HG03342 (cell line): ENCODE results near the gene SLC6A3.
"Not testable (repeated sequence)": the region's sequence is repeated elsewhere in the genome, so short reads cannot be mapped to it uniquely, and the experiment has no call there.

Experiments used
- ATAC-seq: cut with Tn5 transposase; IDR thresholded peaks from one replicate; pipeline ENCODE4 v1.9.1; 2021; ENCODE audit warnings: mild to moderate bottlenecking, moderate library complexity; ENCODE audit not compliant: unreplicated experiment

SLC6A3 gene

DNA sequence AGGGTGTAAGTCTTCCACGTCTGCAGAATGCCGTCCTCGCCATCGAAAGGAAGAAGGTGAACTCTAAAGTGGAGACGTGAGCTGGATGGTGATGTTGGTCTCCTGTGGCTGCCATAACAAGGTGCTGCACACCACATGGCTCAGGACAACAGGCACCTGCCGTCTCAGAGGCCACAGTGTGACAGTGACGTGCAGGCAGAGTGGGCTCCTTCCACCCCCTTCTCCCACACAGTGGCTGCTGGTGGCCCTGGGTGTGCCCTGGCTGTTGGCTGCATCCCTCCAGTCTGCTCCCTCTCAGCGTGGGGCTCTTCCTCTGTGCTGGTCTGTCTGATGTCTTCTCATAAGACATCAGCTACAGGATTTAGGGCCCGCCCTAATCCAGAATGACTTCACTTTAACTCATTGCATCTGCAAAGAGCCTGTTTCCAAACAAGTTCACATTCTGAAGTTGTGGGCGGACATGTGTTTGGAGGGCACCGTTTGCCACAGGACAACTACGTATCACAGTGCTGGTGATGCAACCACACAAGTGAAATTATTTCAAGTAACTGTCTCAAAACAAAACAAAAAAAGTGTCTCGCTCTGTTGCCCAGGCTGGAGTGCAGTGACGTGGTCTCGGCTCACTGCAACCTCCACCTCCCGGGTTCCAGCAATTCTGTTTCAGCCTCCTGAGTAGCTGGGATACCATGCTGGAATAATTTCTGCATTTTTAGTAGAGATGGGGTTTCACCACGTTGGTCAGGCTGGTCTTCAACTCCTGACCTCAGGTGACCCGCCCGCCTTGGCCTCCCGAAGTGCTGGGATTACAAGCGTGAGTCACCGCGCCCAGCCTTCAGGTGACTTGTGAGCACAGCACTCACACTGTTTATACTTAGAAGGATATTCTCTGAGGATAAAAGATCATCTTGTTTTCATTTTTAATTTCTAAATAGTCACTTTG, 69.1 kb downstream of the SLC6A3 start:
- no peak for ATAC-seq

DNA sequence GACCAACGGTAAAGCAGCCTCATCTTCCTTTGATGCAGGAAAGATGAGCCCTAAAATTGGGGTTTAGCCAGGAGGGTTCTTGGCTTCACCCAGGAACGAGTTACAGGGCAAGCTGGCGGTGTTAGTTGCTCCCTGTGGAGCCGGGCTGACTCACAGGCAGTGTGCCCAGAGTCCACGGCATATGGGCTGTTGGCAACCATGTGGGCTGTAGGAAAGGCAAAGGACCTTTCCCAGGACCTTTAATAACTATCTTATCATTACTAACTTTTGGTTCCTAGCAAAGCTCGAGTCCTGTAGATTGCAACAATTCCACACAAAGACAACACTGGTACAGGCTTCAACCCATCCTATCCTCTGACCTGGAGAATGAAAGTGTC, 70.6 kb downstream of the SLC6A3 start:
- ATAC-seq = no peak

DNA sequence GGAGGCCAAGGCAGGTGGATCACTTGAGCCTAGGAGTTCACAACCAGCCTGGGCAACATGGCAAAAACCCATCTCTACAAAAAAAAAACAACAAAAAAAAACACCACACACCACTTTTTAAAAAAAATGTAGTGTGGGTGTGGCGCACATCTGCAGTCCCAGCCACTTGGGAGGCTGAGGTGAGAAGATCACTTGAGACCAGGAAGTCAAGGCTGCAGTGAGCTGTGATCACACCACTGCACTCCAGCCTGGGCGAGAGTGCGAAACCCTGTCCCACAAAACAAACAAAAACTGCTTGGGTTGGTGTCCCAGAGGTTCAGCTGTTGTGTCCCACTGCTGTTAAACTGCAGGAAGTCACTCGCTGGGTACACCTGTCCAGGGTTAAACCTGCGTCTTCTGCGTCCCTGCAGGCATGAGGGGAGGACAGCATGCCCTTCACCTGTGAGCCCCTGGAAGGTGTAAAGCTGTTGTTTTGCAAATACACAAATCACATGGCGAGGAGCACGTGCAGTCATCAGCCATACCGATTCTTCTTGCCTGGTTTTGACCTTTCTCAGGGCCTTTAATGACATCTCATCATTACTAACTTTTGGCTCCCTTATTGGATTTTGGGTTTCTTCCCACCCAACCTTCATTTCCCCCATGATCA, 71.1 kb downstream of the SLC6A3 start:
- no peak for ATAC-seq

DNA sequence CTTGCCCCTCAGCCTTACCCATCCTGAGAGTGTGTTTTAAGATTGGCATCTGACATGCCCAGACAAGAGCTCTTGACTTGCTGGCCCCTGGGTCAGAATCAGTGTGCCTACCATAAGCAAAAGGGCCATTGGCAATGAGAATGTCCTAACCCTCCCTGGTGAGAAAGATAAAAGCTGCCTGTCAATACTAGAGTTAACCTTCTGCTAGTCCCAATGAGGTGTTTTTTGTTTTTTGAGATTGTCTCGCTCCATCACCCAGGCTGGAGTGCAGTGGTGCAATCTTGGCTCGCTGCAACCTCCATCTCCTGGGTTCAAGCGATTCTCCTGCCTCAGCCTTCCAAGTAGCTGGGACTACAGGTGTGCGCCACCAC, 73.3 kb downstream of the SLC6A3 start:
- ATAC-seq = not testable (repeated sequence)

DNA sequence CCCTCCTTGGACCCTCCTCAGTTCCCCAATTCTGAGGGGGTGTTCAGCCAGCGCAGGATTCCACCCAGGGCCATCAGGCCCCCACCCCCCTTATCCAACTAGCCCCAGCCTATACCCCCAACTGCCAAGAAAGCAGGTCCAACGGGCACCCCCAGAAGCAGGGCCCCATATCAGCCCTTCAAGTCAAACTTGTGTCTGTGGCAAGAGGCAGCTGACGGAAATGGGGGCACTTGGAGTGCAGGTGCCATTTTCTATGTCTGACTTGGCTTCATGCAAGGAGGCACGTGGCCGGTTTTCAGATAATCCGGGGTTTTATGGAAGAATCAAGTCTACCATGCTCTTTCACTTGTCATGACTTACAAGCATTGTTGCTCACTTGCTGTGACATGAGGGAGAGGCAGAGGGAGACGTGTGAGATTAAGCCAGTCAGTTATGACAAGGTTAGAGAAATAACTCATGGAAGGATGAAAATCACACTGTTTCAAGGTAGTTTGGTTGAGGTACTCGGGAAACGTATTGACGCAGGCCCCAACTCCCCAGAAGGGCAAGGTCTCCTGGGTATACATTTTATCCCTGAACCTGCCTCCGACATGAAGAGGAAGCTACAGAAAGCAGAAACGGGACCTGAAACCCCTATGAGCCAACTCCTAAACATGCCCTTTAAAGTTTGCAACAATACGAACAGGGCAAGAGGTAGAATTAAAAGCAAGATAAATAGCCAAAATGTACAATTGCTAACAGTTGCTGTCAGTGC, 73.8 kb downstream of the SLC6A3 start:
- no peak for ATAC-seq

DNA sequence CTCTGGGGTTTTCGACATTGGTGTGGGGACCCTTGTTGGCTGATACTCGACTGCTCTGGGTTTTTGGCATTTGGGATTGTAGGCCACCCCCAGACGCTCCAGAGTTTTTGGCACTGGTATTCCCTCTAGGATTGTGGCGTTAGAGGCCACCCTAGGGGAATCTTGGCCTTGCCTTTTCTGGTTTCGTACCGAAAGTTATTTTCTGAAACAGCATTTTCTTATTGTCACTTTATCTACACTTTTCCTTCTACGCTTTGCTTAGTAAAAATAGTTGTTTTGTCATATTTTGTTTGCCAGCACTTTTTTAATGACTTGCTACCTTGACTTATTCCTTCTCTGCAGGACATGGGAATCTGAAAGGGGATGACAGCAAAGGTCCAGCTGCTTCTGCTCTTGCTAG, 75.2 kb downstream of the SLC6A3 start:
- no peak for ATAC-seq

DNA sequence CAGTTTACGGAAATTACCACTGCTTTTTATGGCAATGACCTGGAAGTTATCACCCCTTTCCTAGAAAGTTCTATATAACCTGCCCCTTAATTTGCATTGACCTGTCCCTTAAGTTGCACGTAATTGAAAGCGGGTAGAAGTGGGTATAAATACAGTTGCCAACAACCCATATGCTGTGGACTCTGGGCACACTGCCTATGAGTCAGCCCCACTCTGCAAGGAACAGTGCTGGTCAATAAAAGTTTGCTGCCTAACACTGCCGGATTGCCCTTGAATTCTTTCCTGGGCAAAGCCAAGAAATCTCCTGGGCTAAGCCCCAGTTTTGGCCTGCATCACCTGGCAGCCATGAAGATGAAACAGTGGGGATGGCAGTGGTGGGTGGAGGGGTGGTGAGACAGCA, 76.5 kb downstream of the SLC6A3 start:
- ATAC-seq = no peak

DNA sequence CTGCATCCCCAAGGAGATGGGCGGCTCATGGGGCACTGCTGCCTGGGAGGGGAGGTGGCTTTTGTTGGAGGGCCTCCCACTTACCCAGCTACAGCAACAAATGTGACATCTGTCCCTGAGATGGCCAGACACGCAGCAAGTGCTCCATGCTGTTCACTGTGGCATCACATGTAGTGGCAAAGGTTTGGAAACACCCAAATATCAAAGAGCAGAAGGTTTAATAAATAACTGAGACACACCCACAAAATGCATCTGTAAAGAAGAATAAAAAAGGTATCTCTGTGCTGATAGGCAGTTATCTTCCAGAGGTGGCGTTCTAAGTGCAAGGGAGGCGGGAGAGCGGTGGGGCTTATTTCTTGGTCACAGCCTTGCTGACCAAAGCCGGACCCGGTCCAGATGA, 77.0 kb downstream of the SLC6A3 start:
- ATAC-seq = no peak

DNA sequence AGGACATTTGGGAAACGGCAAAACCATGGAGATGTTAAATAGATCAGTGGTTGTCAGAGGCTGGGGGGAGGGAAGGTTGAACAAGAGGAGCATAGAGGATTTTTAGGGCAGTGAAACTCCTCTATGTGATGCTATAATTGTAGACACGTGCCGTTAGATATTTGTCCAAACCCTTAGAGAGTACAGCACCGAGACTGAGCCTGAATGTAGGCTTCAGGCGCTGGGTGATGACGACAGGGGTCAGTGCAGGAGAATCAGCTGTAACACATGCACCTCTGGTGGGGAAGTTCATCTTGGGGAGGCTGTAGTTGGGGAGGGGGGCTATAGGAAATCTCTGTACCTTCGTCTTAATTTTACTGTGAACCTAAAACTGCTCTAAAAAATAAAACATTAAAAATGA, 78.1 kb downstream of the SLC6A3 start:
- ATAC-seq = no peak

DNA sequence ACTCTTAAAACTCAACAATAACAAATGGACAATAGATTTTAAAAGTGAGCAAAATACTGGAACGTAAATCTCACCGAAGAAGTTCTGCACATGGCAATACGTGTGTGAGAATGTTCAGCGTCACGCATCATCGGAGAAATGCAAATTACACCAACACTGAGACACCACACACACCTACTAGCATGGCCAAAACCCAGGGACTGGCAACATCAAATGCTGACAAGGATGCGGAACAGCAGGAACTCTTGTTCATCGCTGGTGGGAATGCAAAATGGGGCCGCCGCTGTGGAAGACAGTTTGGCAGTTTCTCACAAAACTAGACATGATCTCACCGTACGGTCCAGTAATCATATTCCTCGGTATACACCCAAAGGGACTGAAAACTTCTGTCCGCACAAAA, 78.7 kb downstream of the SLC6A3 start:
- ATAC-seq = peak; percentile 48

DNA sequence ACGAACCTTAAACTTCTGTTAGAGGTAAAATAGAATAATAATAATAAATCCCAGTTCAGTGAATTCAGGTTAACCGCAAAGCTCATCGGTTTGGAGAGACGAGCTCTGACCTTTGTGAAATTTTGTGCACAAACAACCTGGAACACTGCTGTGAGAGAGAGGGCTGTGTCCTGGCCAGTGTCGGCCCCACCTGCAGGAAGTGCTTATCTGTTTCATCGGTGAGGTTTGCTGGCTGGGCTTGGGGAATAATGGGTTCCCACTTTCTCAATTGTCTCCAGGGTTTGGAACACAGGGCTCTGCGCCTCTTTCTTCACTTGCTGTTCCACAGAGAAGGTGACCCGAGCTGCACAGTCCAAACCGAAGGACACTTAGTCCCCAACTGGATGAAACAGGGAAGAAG, 81.0 kb downstream of the SLC6A3 start:
- ATAC-seq = no peak

DNA sequence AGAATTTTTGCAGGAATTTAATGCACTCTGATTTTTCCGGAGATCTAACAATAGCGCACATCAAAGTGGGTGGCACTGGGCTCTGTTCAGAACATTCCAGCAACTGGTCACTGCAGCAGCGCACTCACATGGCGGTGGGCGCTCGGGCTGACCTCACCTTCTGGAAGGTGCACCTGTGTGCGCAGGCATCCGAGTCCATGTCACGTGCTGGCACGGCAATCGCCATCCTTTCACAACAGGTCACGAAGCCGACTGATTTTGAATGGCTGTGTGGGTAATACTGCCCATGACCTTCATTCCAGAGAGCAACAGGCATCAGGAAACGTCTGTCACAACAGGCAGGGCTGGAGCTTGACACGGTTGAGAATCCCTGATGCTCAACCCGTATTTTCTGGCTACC, 81.7 kb downstream of the SLC6A3 start:
- no peak for ATAC-seq

DNA sequence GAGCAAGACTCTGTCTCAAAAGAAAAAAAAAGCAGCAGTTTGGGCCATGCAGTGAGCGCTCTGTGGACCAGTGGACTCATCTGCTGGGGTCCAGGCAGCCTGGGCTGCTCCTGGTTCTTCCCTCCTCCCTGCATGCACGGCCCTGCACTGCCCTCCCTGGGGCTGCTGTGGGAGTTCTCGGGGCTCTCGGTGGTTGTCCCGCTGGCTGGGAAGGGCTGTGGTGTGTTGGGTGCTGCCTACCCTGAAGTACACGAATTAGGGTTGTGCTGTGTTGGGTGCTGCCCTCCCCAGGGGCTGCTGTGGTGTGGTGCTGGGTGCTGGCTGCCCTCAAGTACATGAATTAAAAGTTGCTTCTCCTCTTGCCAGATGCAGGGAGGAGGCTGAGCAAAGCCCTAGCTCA, 82.1 kb downstream of the SLC6A3 start:
- ATAC-seq = no peak

DNA sequence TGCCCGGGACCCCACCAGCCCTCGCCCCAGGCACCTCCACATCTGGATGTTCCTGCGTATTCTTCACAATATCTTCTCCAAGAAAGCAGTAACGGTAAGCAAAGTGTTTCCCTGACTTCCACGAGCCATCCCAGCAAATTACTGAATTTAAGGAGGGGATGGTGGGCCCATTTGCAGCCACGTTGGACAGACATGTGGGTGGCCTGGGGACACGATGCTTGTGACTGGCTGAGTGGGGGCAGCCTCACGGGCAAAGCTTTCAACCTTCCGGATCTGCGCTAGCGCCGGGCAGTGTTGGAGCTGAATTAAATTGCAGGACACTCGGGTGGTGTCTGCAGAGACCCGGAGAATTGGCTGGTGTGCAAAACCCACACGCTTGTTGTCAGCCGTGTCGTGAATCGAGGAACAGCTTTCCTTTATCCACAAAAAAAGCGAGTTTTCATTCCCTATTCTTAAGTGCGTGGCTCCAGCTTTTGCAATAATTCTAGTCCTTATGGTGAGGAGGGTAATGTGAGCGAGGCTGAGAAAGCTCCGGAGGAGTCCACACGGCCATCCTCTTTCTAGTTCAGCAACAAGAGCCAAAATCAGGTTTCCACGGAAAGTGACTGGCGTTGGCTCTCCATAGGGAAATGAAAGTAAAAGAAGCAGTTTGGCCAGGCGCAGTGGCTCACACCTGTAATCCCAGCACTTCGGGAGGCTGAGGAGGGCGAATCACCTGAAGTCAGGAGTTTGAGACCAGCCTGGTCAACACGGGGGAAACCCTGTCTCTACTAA, 82.8 kb downstream of the SLC6A3 start:
- ATAC-seq = no peak

DNA sequence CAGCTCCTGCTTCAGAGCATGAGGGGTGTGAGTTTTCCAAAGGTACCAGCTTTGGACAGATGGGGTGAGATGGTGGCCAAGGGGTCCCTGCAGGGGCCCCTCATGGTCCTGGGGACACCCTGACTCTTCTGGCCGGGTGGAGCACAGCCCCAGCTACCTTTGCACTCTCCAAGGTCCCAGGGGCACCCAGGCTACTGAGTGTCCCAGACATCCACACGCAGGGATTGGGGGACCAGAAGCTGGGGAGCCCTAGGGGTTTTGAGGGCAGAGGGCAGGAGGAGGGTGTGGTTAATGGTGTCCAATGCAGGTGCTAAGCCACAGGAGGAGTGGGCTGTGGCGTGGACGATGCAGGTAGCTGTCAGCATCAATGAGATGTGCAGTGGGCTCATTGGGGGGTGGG, 84.4 kb downstream of the SLC6A3 start:
- ATAC-seq = no peak

DNA sequence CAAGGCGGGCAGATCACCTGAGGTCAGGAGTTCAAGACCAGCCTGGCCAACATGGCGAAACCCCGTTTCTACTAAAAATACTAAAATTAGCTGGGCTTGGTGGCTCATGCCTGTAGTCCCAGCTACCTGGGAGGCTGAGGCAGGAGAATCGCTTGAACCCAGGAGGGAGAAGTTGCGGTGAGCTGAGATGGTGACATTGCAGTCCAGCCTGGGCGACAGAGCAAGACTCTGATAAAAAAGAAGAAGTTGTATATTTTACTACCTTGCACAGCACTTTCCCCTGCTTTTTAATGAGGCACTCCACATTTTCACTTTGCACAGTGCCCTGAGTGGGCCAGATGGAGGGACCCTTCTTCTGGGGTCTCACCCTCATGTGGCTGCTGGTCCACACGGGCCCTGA, 84.9 kb downstream of the SLC6A3 start:
- ATAC-seq = not testable (repeated sequence)

DNA sequence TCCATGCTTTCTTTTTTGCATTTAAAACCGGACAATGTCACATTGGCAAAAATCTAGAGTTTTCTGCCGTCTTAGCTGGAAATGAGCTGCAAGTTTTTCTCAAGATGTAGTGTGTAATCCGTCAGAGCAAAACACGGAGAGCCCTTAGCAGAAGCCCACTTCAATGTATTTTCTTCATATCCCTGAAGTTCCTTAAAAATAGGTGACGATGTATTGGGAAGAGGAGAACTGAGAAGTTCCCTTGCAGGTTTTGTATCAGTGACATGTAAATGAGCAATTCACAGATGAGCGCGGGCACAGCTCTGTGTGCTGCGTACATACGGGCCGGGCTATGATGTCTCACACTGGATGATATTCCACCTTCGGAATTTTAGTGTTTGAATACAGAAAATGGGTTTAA, 85.5 kb downstream of the SLC6A3 start:
- no peak for ATAC-seq

DNA sequence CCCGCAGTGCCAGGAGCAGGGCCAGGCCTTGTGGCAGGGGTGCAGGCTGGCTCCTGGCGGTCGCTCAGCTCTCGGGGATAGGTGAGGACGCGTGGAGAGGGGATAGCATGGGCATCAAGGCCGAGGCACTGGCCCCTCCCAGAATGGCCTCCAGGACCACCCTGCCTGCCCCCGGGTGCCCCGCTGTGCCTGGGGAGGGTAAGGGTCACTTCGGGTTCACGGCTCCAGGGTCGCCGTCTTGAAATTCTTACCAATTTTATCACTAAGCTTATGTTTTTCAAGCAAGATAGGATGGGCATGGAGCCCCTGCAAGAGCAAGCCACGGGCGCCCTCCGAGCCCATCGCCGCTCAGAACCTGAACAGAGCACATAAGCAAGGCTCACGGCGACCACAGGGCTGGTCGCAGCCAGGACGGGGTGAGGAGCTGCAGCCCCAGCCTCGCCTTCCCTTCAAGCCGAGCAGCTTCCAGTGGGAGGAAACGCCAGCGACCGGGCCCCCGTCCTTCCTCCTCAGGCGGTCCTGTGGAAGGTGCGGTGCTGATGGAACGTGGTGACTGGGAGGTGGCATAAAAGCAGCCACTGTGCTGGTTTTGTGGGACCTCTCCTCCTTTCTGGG, 86.1 kb downstream of the SLC6A3 start:
- no peak for ATAC-seq

DNA sequence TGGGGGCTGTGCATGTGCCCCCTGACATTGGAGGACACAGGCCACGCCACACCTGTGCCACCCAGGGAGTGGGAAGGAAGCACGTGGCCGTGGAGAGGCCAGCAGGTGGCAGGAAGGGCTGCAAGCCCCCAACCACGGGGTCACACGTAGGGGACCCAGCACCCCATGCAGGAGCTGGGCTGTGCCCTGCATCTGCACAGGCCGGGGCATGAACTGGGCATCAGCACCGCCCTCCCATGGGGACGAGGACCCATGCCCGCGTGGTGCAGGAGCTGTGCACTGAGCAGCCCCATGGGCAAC, 86.6 kb downstream of the SLC6A3 start:
- ATAC-seq = no peak

DNA sequence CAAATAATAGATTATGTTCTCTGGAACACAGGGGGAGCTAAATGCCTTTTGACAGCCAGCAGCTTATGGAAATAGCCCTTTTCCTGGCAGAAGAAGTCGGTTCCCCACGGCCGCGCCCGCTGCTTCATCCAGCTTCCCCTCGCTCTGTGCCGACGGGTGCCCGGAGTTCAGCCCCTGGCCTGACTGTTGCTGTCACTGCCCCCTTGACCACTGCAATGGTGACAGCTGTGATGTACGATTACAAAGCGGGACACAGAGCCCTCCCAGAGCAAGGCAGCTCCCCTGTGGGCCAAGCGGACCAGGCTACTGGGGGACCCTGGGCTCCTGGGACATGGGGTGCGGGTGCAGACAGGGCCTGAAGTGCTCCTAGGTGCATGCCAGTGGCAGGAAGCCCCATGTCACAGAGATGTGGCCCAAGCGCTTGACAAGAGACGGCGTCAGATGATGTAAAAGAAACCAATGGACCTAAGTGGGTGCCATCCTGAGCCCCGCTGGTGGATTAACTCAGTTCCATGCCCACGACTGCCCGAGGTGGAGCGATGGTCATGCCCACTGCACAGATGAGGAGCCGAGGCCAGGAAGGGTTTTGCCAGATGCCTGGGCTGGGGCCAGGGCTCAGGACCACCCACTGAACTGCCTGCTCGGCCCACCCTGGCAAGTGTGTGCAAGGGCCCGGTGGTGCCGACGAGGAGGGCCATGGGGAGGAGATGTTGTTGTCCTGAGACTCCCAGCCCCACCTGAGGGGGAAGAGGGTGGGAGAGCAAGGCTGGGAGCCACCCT, 87.1 kb downstream of the SLC6A3 start:
- ATAC-seq = no peak
